ENCODE results near the gene DNAJC28. TPM values are rescaled to one million over a fixed set of nuclear protein-coding genes. Genes with fewer than 3 reads are reported as not detected.
A peak's percentile ranks its signal among the peaks of the same experiment; 100 is the strongest.
"Not testable (repeated sequence)": the region's sequence is repeated elsewhere in the genome, so short reads cannot be mapped to it uniquely, and the experiment has no call there.

Gene DNAJC28, protein sequence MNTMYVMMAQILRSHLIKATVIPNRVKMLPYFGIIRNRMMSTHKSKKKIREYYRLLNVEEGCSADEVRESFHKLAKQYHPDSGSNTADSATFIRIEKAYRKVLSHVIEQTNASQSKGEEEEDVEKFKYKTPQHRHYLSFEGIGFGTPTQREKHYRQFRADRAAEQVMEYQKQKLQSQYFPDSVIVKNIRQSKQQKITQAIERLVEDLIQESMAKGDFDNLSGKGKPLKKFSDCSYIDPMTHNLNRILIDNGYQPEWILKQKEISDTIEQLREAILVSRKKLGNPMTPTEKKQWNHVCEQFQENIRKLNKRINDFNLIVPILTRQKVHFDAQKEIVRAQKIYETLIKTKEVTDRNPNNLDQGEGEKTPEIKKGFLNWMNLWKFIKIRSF
- 0.72 and 1.1 TPM in 2 replicates for total RNA-seq (2014; rRNA removed; shearing (Covaris generic); ENCODE audit: low replicate concordance)

DNA sequence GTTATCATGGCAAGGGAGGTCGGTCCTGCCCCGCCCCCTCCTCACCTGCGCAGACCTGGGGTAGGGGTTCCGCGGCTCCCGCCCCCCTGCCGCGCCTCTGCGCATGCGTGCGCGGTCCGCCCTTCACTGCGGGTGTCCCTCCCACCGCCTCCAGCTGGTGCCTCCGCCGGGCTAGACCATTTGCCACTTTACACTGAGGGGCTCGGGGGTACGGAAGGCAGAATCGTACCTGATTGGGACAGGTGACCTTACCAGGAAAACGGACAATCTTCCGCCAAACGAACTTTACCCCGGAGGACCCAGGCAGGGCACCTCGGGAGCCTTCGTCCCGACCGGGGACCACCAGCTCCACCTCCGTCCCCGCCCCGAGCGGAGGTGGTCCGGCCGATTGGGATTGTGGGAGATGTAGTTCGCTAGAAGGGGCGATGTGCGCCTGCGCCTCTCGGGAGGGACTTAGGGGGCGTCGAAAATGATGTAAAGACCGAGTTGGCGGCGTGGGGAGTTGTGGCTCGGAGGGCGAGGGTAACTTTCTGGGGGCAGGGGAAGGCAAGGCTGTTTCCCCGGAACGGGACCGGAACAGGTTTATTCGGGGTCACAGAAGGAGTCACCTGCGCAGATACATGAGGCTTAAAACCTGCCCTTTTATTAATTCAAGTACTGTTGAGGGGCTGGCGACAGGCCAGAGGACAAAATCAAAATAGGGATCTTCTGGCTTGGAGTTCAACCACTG lies at the start of gene DNAJC28:
Gene DNAJC28, minus strand, starts transcription at position 344 of the 730 bp plus-strand sequence. CDS start 2,323 bp downstream, outside the sequence.
- Histone ChIP-seq H3K9me3 (no peaks in the 10 kb centered on the region), H3K4me3 (peak within 1 kb of the TSS; percentile 91), H3K27me3 (peaks cover 2% of the 10 kb centered on the region; the same call in 1 of the 2 replicates), H3K36me3 (no peaks in the 10 kb centered on the region)
- peak; percentile 89 for DNase-seq

DNA sequence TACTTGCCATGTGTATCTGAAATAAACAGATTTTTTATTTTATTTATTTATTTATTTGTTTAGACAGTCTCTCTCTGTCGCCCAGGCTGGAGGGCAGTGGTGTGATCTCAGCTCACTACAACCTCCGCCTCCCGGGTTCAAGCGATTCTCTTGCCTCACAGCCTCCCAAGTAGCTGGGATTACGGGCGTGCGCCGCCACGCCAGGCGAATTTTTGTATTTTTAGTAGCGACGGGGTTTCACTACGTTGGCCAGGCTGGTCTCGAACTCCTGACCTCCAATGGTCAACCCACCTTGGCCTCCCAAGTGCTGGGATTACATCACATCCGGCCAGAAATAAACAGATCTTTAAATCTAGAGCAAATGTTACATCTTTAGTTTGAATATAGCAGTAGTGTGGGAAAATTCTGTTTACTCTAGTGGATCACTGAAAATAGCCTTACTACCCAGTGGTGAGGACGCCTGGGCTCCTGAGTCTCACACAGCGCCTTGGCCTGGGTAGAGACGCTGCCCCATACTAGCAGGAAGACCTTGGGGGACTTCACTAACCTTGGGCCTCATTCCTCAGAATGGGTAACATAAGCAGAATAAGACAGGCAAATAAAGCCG lies 49.7 kb upstream of the DNAJC28 start:
- DNase-seq = peak; percentile 26
- Histone ChIP-seq H3K9me3 (no peaks in the 10 kb centered on the region), H3K36me3 (peaks cover 64% of the 10 kb centered on the region), H3K27me3 (no peaks in the 10 kb centered on the region), H3K4me3 (peak overlapping the region; percentile 91)

DNA sequence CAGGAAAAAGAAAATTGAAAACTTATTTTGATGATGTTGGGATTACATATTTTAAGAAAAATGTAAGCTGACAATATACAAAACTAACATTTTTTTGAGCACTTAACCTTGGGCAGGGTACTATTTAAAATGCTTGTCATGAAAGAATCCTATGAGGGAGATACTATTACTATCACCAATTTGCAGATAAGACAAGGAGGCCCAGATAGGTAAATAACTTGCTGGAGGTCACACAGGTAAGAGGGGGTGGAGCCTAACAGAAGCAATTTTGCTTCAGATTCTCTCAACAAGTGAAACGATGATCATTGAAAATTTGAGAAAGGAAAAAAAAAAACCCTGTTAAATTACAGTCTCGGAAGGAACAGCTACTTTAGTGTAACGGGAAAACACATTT lies 49.2 kb upstream of the DNAJC28 start:
- Histone ChIP-seq H3K4me3 (peak overlapping the region; percentile 91), H3K9me3 (no peaks in the 10 kb centered on the region), H3K27me3 (no peaks in the 10 kb centered on the region), H3K36me3 (peaks cover 66% of the 10 kb centered on the region)
- no peak for DNase-seq

DNA sequence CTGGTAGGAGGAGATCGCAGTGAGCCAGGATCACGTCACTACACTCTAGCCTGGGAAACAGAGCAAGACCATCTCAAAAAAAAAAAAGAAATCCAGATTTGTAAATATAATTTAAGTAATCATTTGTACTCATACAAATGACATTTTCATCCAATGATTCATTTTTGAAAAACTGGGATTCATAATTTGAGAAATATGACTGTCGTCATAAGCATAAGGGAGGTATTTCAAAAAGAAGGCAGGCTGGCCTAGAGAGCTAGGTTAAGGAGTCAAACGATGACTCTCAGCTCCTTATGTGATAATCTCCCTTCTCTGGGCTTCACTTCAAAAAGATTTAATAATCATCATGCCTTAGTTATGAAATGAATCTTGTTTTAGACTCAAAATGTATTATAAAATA lies 48.1 kb upstream of the DNAJC28 start:
- no peaks in the 10 kb centered on the region for H3K27me3 ChIP-seq
- no peak overlapping the region for H3K4me3 ChIP-seq
- H3K9me3 ChIP-seq = no peaks in the 10 kb centered on the region
- peaks cover 72% of the 10 kb centered on the region for H3K36me3 ChIP-seq
- no peak for DNase-seq

DNA sequence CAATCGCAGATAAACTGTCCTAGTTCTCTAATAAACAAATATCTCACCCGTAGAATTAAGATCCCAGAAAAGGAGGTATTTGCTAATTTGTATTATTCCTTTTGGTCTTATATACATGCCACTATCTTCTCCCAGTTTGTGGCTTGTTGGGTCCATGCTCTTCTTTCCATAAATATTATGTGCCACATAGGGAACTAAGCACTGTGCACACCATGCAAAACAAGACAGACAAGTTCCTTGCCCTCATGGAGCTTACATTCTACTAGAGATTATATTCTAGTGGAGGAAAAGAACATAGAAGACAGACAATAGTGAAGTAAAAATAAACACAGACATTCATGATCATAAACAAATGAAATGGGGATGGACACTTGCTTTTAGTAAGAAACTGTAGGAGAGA lies 45.7 kb upstream of the DNAJC28 start:
- Histone ChIP-seq H3K9me3 (no peaks in the 10 kb centered on the region), H3K36me3 (peaks cover 80% of the 10 kb centered on the region), H3K4me3 (no peak overlapping the region), H3K27me3 (no peaks in the 10 kb centered on the region)
- no peak for DNase-seq

DNA sequence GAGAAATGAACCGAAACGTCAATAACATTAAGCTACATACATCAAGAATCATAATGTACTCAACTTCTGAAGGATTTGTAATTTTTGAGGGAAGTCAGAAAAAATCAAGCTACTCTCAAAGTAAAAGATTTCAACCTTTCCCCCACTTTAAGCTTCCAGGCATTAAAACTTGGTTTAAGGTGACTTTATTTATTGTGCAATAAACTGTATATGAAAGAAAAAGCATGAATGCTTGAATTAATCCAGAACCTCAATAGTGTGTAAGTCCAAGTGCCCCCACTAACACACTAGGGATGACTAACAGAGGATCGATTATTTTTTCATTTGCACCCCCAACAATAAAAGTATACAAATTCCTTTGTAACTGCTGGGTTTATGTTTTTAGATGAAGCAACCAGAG lies 39.5 kb upstream of the DNAJC28 start:
- no peaks in the 10 kb centered on the region for H3K27me3 ChIP-seq
- DNase-seq = no peak
- H3K36me3 ChIP-seq = peaks cover 91% of the 10 kb centered on the region
- no peaks in the 10 kb centered on the region for H3K9me3 ChIP-seq
- H3K4me3 ChIP-seq = no peak overlapping the region

DNA sequence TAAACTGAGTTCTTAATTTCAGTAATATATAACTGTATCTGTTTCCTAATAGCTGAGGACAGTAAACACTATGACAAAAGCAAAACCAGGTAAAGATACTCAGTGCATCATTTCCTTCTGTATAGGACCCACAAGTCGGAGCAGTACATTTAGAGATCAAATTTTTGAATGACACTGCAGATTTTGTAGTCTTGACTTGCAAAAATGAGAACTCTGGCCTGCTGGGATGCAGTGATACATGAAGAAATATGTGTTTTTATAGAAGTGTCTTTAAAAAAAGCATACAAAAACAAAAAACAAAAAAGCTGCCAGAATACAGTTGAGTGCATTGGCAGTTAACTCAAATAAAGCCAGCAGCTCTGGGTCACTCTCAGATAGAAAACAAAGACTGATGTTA lies 31.4 kb upstream of the DNAJC28 start:
- DNase-seq = no peak
- no peaks in the 10 kb centered on the region for H3K9me3 ChIP-seq
- H3K27me3 ChIP-seq = no peaks in the 10 kb centered on the region
- no peak overlapping the region for H3K4me3 ChIP-seq
- H3K36me3 ChIP-seq = peaks cover 69% of the 10 kb centered on the region

DNA sequence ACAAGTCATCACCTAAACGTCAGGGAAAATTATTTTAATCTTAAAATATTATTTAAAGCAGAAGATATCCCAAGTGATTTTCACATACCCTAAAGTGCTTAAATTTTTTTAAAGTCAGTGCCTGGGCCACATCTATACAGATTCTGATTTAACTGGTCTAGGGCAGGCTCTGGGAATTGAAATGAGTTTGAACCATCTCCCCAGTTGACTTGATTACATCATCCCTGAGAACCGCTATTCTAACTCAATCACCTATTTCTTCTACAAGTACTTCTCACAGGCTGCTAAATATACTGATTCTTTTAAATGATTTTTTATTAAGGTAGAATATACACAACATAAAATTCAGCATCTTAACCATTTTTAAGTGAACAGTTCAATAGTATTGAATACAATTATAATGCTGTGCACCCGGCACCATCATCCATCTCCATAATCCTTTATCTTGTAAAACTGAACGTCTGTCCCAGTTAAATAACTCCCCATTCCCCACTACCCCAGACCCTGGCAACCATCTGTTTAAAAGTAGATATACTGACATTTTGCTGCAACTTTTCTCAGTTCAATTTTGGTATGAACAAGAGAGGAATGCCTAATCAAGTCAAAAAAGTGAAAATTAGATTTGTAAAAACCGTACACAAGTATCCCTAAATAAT lies 30.9 kb upstream of the DNAJC28 start:
- H3K4me3 ChIP-seq = no peak overlapping the region
- H3K9me3 ChIP-seq = no peaks in the 10 kb centered on the region
- no peak for DNase-seq
- peaks cover 69% of the 10 kb centered on the region for H3K36me3 ChIP-seq
- H3K27me3 ChIP-seq = no peaks in the 10 kb centered on the region

DNA sequence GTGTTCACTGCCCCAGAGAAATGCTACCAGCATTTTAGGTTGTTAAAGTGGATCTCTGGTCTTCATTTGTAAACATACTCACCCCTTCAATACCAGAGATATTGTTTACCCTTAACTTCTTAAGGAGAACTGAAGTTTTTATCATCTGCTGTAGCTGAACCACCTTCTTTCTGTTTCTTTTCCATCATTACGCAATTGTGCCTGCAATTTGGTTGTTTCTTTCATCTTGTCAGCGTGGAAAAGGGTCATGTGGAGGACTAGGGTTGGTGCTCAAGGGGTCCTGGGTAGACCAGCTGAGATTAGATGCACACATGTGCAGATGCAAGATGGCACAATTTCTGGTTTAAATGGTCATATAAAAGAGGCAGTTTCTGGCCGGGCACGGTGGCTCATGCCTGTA lies 27.4 kb upstream of the DNAJC28 start:
- DNase-seq = no peak
- H3K36me3 ChIP-seq = peaks cover 74% of the 10 kb centered on the region
- H3K4me3 ChIP-seq = no peak overlapping the region
- no peaks in the 10 kb centered on the region for H3K27me3 ChIP-seq
- H3K9me3 ChIP-seq = no peaks in the 10 kb centered on the region

DNA sequence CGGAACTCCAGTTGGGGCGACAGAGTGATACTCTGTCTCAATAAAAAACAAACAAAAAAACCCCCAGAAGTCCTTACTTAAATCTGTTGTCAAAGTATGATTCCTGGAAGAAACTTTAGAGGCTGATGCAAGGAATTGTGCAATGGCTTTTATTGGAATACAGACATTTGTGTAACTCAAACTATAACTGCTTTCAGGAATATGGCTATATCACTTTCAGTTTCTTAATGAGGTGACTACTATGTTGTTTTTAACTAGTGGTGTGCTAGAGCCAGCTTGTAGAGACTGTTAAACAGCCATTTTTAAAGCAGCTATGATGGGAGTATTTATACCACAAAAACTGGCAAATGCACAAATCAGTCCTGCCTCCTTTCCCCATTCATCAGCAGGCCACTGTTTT lies 22.7 kb upstream of the DNAJC28 start:
- DNase-seq = no peak
- H3K27me3 ChIP-seq = no peaks in the 10 kb centered on the region
- no peak overlapping the region for H3K4me3 ChIP-seq
- H3K36me3 ChIP-seq = peaks cover 89% of the 10 kb centered on the region
- no peaks in the 10 kb centered on the region for H3K9me3 ChIP-seq

DNA sequence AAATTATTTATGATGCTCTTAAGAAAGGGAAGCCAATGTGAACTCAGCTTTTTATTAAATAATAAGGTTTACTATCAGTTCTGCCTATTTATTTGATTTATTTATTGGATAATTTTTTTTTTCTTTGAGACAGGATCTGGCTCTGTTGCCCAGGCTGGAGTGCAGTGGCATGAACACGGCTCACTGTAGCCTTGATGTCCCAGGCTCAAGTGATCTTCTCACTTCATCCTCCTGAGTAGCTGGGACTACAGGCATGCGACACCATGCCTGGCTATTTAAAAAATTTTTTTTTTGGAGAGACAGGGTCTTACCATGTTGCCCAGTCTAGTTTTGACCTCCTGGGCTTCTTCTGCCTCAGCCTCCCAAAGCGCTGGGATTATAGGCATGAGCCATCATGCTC lies 21.0 kb upstream of the DNAJC28 start:
- peaks cover 88% of the 10 kb centered on the region for H3K36me3 ChIP-seq
- H3K4me3 ChIP-seq = no peak overlapping the region
- no peaks in the 10 kb centered on the region for H3K9me3 ChIP-seq
- DNase-seq = no peak
- H3K27me3 ChIP-seq = no peaks in the 10 kb centered on the region

DNA sequence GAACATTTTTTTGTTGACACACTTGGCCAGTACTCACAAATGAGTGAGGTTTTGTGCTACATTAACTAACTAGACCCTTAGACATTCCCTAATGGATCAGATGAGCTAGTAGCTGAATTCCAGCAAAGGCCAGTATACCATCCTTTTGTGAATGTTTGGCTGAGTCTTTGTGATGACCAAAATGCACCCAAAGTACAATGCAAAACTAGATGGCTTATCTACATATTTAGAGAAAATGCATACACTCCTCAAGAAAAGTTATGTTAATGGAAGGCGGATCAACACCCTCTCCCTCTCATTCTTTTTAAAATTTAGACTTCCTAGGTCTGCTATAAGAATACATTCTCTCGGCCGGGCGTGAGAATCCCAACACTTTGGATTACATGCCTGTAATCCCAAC lies 20.1 kb upstream of the DNAJC28 start:
- no peaks in the 10 kb centered on the region for H3K9me3 ChIP-seq
- H3K36me3 ChIP-seq = peaks cover 88% of the 10 kb centered on the region
- no peak overlapping the region for H3K4me3 ChIP-seq
- no peak for DNase-seq
- no peaks in the 10 kb centered on the region for H3K27me3 ChIP-seq

DNA sequence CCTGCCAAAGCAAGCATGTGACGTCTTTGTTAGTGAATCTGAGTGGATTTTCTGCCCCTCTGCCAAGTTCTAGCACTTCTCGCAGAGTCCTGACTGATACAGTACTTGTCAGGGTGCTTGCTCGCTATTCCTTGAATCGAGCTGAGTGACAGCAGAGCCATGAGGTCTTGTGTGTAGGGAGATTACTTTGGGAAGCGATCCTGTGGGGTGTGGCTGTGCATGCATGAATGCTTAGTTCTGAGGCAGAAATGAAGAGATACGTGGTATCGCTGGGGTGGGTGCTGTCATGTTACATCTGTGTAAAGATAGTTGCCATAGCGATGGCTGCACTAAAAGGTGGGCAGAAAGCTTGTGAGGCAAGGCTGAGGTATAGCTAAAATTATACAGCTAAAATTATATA lies 19.3 kb upstream of the DNAJC28 start:
- DNase-seq = no peak
- H3K36me3 ChIP-seq = peaks cover 90% of the 10 kb centered on the region

DNA sequence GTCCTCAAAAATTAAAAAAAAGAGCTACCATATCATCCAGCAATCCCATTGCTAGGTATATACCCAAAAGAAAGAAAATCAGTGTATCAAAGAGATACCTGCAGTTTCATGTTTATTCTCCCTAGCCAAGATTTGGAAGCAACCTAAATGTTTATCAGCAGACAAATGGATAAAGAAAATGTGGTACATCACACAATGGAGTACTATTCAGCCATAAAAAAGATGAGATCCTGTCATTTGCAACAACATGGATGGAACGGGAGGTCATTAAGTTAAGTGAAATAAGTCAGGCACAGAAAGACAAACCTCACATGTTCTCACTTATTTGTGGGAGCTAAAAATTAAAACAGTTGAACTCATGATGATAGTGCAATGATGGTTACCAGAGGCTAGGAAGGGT lies 15.5 kb upstream of the DNAJC28 start:
- not testable (repeated sequence) for DNase-seq, H3K9me3 ChIP-seq, H3K4me3 ChIP-seq, H3K27me3 ChIP-seq
- peaks cover 82% of the 10 kb centered on the region for H3K36me3 ChIP-seq

More for the DNA sequence above, 19.3 kb upstream of the DNAJC28 start:
- no peaks in the 10 kb centered on the region for H3K9me3 ChIP-seq
- H3K27me3 ChIP-seq = no peaks in the 10 kb centered on the region
- no peak overlapping the region for H3K4me3 ChIP-seq

DNA sequence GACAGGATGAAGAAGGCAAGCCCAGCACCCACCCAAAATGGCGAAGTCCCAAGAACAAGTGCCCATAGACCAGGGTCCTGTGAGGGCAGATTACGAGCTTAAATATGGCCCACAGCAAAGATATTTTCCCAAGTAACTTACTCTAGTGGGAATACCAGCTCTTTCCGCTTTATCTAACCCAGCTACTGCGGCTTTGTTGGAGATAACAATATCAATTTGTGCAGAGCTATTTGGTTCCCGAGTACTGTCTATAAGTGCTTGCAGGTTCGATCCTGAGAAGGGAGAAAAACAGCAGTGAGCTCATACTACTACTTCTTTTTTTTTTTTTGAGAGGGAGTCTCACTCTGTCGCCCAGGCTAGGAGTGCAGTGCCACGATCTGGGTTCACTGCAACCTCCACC lies 14.3 kb upstream of the DNAJC28 start:
- no peak for DNase-seq
- no peaks in the 10 kb centered on the region for H3K27me3 ChIP-seq
- peaks cover 74% of the 10 kb centered on the region for H3K36me3 ChIP-seq
- no peaks in the 10 kb centered on the region for H3K9me3 ChIP-seq
- no peak overlapping the region for H3K4me3 ChIP-seq

DNA sequence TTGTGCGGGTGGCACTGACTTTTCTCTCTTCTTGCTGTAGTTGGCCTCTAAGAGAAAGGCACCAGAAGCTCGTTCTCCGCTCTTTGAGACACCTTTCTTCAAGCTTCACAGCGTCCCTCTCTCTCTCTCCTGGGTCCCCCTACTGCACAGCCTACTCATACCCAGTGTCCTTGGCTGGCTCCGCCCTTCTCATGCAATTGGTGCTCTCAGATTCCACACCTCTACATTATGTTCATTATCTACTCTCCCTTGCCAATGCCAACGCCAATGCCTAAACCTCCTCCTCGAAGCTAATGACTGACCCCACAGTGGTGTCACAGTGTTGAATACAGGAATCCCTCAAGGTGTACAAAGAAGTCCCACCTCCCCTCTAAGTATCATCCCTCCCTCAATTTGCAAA lies 4.8 kb upstream of the DNAJC28 start:
- Histone ChIP-seq H3K27me3 (no peaks in the 10 kb centered on the region; the same call in 1 of the 2 replicates), H3K4me3 (no peak overlapping the region), H3K36me3 (no peaks in the 10 kb centered on the region), H3K9me3 (no peaks in the 10 kb centered on the region)
- DNase-seq = no peak

DNA sequence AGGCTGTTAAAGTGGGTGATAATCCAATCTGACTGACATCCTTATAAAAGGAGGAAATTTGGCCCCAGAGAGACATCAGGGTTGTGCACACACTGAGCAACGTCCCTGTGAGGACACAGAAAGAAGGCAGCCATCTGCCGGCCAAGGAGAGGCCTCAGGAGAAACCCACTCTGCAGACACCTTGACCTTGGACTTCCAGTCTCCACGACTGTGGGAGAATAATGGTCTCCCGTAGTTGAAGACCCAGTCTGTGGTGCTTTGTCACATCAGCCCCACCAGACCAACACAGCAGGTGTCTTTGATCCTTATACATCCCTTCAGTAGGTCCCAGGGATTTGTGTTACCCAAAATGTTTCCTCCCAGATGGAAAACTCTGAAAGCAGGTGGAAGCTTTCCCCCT lies 4.2 kb upstream of the DNAJC28 start:
- no peak for DNase-seq
- Histone ChIP-seq H3K4me3 (no peak overlapping the region), H3K36me3 (no peaks in the 10 kb centered on the region), H3K9me3 (no peaks in the 10 kb centered on the region), H3K27me3 (peaks cover 2% of the 10 kb centered on the region; the same call in 1 of the 2 replicates)

Data from MG63 (cell line).